B cell (primary cell): ENCODE data around the gene RRP1. TPM values are rescaled to one million over a fixed set of nuclear protein-coding genes. Genes with fewer than 3 reads are reported as not detected.
"Not testable (repeated sequence)": the region's sequence is repeated elsewhere in the genome, so short reads cannot be mapped to it uniquely, and the experiment has no call there.

Source experiments
- ATAC-seq: fragments of 200-7000 bp; cut with Tn5 transposase; one replicate; pipeline ENCODE4 v1.10.0; 2021; ENCODE audit warnings: low read depth, mild to moderate bottlenecking, moderate number of reproducible peaks, moderate library complexity
- CTCF ChIA-PET: fragments of 350-600 bp; sonication (Branson Sonifier 250); formaldehyde crosslinking; loops from one replicate; lab custom pipeline; 2021; ENCODE audit warnings: antibody characterized with exemption, inconsistent platforms; lab: Charles Lee
- POLR2A ChIA-PET: fragments of 350-600 bp; sonication (Branson Sonifier 250); formaldehyde crosslinking; loops from one replicate; lab custom pipeline; 2021; ENCODE audit warnings: antibody characterized with exemption; lab: Charles Lee
- DNase-seq: peaks from one replicate; pipeline ENCODE4 v3.0.0; 2013
- H2AFZ ChIP-seq: 2 replicates; pipeline ENCODE4 v1.6.1; 2012; ENCODE audit warnings: mild to moderate bottlenecking, low read depth, low read length; ENCODE audit not compliant: insufficient read depth, poor library complexity, severe bottlenecking
- H3K27ac ChIP-seq, 2 donors: 1 replicate in 1 of 2; 2 replicates in 1 of 2; pipeline ENCODE4 v1.5.1; 2012 to 2013; ENCODE audit warnings: low read length in 2 of 2, mild to moderate bottlenecking in 2 of 2, moderate library complexity in 1 of 2
- H3K27me3 ChIP-seq, 4 experiments: fragments of 200-600 bp in 1 of 4; sonication (generic) in 1 of 4; replicated peaks in 1 of 4; 1 replicate in 2 of 4; 2 replicates in 2 of 4; pipeline versions ENCODE4 v1.6.1 to v1.7.0; 2013 to 2016; ENCODE audit warnings: low read length in 3 of 4, mild to moderate bottlenecking in 2 of 4, mixed read lengths in 1 of 4, moderate library complexity in 1 of 4; ENCODE audit not compliant: insufficient read depth in 4 of 4, control insufficient read depth in 3 of 4; ENCODE audit errors: control extremely low read depth in 1 of 4
- H3K36me3 ChIP-seq, 2 experiments: replicated peaks in 1 of 2; 1 replicate in 1 of 2; 2 replicates in 1 of 2; pipeline versions ENCODE4 v1.6.1 to v1.7.1; 2013; ENCODE audit warnings: low read length in 1 of 2; ENCODE audit not compliant: insufficient read depth in 2 of 2, control insufficient read depth in 1 of 2; ENCODE audit errors: control extremely low read depth in 1 of 2, extremely low read depth in 1 of 2
- H3K4me1 ChIP-seq, 2 donors: fragments of 200-600 bp in 1 of 2; sonication (generic) in 1 of 2; 1 replicate in 1 of 2; 2 replicates in 1 of 2; pipeline versions ENCODE4 v1.5.1 to v1.6.1; 2013 to 2017; ENCODE audit warnings: low read length in 2 of 2; ENCODE audit not compliant: control insufficient read depth in 2 of 2, insufficient read depth in 2 of 2
- H3K4me2 ChIP-seq: replicated peaks from 2 replicates; pipeline ENCODE3; 2012; ENCODE audit warnings: mild to moderate bottlenecking, low read depth, low read length; ENCODE audit not compliant: poor library complexity, severe bottlenecking
- H3K4me3 ChIP-seq, 5 experiments: fragments of 200-600 bp in 1 of 5; sonication (generic) in 1 of 5; 1 replicate in 3 of 5; 2 replicates in 2 of 5; pipeline versions ENCODE4 v1.5.1 to v1.7.0; 2011 to 2016; ENCODE audit warnings: low read length in 4 of 5, mild to moderate bottlenecking in 4 of 5, low read depth in 2 of 5, control low read depth in 1 of 5, moderate library complexity in 1 of 5; ENCODE audit not compliant: insufficient read depth in 1 of 5; ENCODE audit errors: control extremely low read depth in 1 of 5, extremely low read depth in 1 of 5
- H3K79me2 ChIP-seq: fragments of 200-600 bp; sonication (generic); one replicate; pipeline ENCODE4 v1.6.0; 2016; ENCODE audit warnings: low read length; ENCODE audit not compliant: control insufficient read depth, insufficient read depth
- H3K9ac ChIP-seq: fragments of 200-600 bp; sonication (generic); 2 replicates; pipeline ENCODE4 v1.6.1; 2017; ENCODE audit warnings: mild to moderate bottlenecking, low read length, moderate library complexity
- H3K9me3 ChIP-seq, 3 donors: one replicate each; pipeline versions ENCODE4 v1.6.1 to v1.7.1; 2013; ENCODE audit warnings: low read length in 2 of 3; ENCODE audit not compliant: control insufficient read depth in 2 of 3, insufficient read depth in 1 of 3; ENCODE audit errors: control extremely low read depth in 1 of 3
- H4K20me1 ChIP-seq: 2 replicates; pipeline ENCODE4 v1.6.0; 2012; ENCODE audit warnings: mild to moderate bottlenecking, low read length; ENCODE audit not compliant: insufficient read depth, control insufficient read depth, poor library complexity, severe bottlenecking
- H3K27ac Mint-ChIP-seq: one replicate; pipeline ENCODE4 v1.8.0; 2021; ENCODE audit warnings: mixed read lengths
- H3K27me3 Mint-ChIP-seq: one replicate; pipeline ENCODE4 v1.8.0; 2021; ENCODE audit warnings: mixed read lengths
- H3K4me1 Mint-ChIP-seq: one replicate; pipeline ENCODE4 v1.8.0; 2021; ENCODE audit warnings: mixed read lengths
- H3K4me3 Mint-ChIP-seq: one replicate; pipeline ENCODE4 v1.8.0; 2021; ENCODE audit warnings: mixed read lengths
- H3K9me3 Mint-ChIP-seq: one replicate; pipeline ENCODE4 v1.8.0; 2022; ENCODE audit warnings: mixed read lengths; ENCODE audit not compliant: insufficient read depth
- EZH2 ChIP-seq: IDR thresholded peaks from 2 replicates; pipeline ENCODE4 v1.6.1; 2012; ENCODE audit warnings: borderline replicate concordance, low read depth, mild to moderate bottlenecking, moderate library complexity, low read length; ENCODE audit not compliant: insufficient read depth, poor library complexity, severe bottlenecking
- WGBS: methylation state at CpG from one replicate; pipeline ENCODE4 v1.1.5; 2013; ENCODE audit warnings: missing lambda C conversion rate; ENCODE audit not compliant: insufficient coverage; 5-methylcytosine and 5-hydroxymethylcytosine counted together
- intact Hi-C: fragments of 100-400 bp; cut with micrococcal nuclease; formaldehyde crosslinking; loops from one replicate; pipeline ENCODE4 v1.10.0; 2022
- polyA plus RNA-seq: library from polyadenylated mRNA; depleted of rRNA; stranded (reverse); fragments of >200 nt; gene quantifications from 2 replicates; pipeline ENCODE4 v1.2.3, GENCODE V29; 2012
- total RNA-seq, 2 donors: library from RNA; stranded (reverse); fragments of 120-200 nt in 1 of 2; gene quantifications; 1 replicate in 1 of 2; 2 replicates in 1 of 2; pipeline versions ENCODE4 v1.2.3 to v1.2.4, GENCODE V29; 2013 to 2022
- TF ChIP-seq, protein P1 (sequence below): fragments of 200-600 bp; IDR thresholded peaks from one replicate; pipeline ENCODE4 v1.8.0; 2022; ENCODE audit warnings: antibody characterized with exemption, mild to moderate bottlenecking

RRP1 gene
- total and polyA plus RNA-seq, 2 donors (not counting 1 experiment from before 2014, with no cell fraction given) = 9.6 to 27.8 TPM

DNA sequence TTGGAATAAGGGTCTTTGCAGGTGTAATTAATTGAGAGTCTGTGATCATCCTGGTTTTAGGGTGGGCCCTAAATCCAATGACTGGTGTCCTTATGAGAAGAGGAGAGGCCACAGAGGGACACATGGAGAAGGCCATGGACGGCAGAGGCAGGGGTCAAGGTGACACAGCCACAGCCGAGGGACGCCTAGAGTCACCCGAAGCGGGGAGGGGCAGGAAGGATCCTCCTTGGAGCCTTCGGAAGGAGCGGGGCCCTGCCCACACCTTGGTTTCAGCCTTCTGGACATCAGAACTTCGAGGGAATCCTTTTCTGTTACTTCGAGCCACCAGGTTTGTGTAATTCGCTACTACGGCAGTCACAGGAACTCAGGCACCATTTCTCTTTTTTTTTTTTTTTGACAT lies 31.1 kb downstream of the RRP1 start:
- Histone ChIP-seq H3K4me2 (no peak overlapping the region), H3K79me2 (no peaks in the 10 kb centered on the region), H4K20me1 (no peaks in the 10 kb centered on the region), H3K4me3 (no peak overlapping the region), H3K9ac (no peak overlapping the region), H2AFZ (no peak overlapping the region), H3K36me3 (no peaks in the 10 kb centered on the region), H3K9me3 (peaks cover 0 to 22% (median 9%) of the 10 kb centered on the region in 3 donors), H3K4me1 (peaks cover 0 to 2% of the 10 kb centered on the region in 2 donors), H3K27me3 (no peaks in the 10 kb centered on the region), H3K27ac (no peak overlapping the region)
- WGBS = 99% methylated on average over 11 of the region's 11 CpGs
- Mint-ChIP-seq H3K27ac (no peak overlapping the region), H3K9me3 (peaks cover 3% of the 10 kb centered on the region), H3K4me1 (no peaks in the 10 kb centered on the region), H3K27me3 (peaks cover 4% of the 10 kb centered on the region), H3K4me3 (no peak overlapping the region)
- ChIA-PET POLR2A (no interaction called here), CTCF (no interaction called here)
- DNase-seq (no peak), ATAC-seq (no peak)
- intact Hi-C loops = no loop called here
- TF ChIP-seq, protein P1, sequence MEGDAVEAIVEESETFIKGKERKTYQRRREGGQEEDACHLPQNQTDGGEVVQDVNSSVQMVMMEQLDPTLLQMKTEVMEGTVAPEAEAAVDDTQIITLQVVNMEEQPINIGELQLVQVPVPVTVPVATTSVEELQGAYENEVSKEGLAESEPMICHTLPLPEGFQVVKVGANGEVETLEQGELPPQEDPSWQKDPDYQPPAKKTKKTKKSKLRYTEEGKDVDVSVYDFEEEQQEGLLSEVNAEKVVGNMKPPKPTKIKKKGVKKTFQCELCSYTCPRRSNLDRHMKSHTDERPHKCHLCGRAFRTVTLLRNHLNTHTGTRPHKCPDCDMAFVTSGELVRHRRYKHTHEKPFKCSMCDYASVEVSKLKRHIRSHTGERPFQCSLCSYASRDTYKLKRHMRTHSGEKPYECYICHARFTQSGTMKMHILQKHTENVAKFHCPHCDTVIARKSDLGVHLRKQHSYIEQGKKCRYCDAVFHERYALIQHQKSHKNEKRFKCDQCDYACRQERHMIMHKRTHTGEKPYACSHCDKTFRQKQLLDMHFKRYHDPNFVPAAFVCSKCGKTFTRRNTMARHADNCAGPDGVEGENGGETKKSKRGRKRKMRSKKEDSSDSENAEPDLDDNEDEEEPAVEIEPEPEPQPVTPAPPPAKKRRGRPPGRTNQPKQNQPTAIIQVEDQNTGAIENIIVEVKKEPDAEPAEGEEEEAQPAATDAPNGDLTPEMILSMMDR = no peak
- no peak for TF ChIP-seq EZH2

DNA sequence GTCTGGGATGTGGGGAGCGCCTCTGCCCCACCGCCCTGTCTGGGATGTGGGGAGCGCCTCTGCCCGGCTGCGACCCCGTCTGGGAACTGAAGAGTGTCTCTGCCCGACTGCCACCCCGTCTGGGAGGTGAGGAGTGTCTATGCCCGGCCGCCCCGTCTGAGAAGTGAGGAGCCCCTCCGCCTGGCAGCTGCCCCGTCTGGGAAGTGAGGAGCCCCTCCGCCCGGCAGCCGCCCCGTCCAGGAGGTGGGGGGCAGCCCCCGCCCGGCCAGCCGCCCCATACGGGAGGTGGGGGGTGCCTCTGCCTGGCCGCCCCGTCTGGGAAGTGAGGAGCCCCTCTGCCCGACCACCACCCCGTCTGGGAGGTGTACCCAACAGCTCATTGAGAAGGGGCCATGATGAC lies 32.8 kb downstream of the RRP1 start:
- WGBS = 92% methylated on average over 17 of the region's 25 CpGs
- H3K79me2 ChIP-seq, H3K4me1 ChIP-seq, DNase-seq, H3K4me1 Mint-ChIP-seq, H3K4me3 Mint-ChIP-seq, H2AFZ ChIP-seq, ATAC-seq, H3K4me2 ChIP-seq, H4K20me1 ChIP-seq, H3K27me3 Mint-ChIP-seq, H3K36me3 ChIP-seq, CTCF ChIA-PET, H3K27ac Mint-ChIP-seq, H3K9ac ChIP-seq, H3K27me3 ChIP-seq, intact Hi-C loops, POLR2A ChIA-PET, H3K27ac ChIP-seq, H3K4me3 ChIP-seq, H3K9me3 Mint-ChIP-seq: not testable (repeated sequence)
- H3K9me3 ChIP-seq = peaks cover 0 to 22% (median 9%) of the 10 kb centered on the region in 3 donors

DNA sequence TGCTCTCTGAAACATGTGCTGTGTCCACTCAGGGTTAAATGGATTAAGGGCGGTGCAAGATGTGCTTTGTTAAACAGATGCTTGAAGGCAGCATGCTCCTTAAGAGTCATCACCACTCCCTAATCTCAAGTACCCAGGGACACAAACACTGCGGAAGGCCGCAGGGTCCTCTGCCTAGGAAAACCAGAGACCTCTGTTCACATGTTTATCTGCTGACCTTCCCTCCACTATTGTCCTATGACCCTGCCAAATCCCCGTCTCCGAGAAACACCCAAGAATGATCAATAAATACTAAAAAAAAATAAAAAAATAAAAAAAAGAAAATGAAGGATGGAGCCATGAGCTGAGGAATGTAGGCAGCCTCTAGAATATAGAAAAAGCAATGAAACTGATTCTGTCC lies 33.4 kb downstream of the RRP1 start:
- no CpG with 5 or more reads among the region's 5 CpGs for WGBS
- H3K9ac ChIP-seq, H3K4me3 Mint-ChIP-seq, H3K27ac Mint-ChIP-seq, H3K9me3 Mint-ChIP-seq, H3K4me1 ChIP-seq, H3K27me3 ChIP-seq, CTCF ChIA-PET, H2AFZ ChIP-seq, H3K79me2 ChIP-seq, H3K4me1 Mint-ChIP-seq, H3K4me3 ChIP-seq, H4K20me1 ChIP-seq, DNase-seq, H3K27me3 Mint-ChIP-seq, ATAC-seq, H3K4me2 ChIP-seq, intact Hi-C loops, H3K27ac ChIP-seq, H3K36me3 ChIP-seq: not testable (repeated sequence)
- H3K9me3 ChIP-seq = peaks cover 0 to 19% (median 9%) of the 10 kb centered on the region in 3 donors
- POLR2A ChIA-PET = interaction anchor here (0.6 kb wide), 1 partner anchor 1631 kb away, joined by 3 read pairs; no protein-coding TSS in a partner anchor
